ENCODE data around the gene EMILIN1. TPM values are rescaled to one million over a fixed set of nuclear protein-coding genes. Genes with fewer than 3 reads are reported as not detected.

EMILIN1 gene
- total RNA-seq, 2 donors from 2014 or later, result 1.9 to 2.1 TPM

- Histone ChIP-seq H3K36me3 (ENCODE audit: control insufficient read depth, insufficient read depth, low read length) (no peaks in the 10 kb centered on the region), H3K27ac (ENCODE audit: low read depth, low read length) (no peak overlapping the region), H3K9me3 (ENCODE audit: control insufficient read depth, low read length) (no peaks in the 10 kb centered on the region), H3K4me3 (ENCODE audit: low read length) (no peak overlapping the region), H3K9ac (ENCODE audit: extremely low read depth, low read length, poor library complexity, severe bottlenecking) (no peak overlapping the region), H3K27me3 (ENCODE audit: control insufficient read depth, insufficient read depth, low read length, poor library complexity, severe bottlenecking) (peaks cover 78% of the 10 kb centered on the region), H3K4me1 (ENCODE audit: control insufficient read depth, insufficient read depth, low read length) (no peaks in the 10 kb centered on the region)
- no peak for DNase-seq
- TF ChIP-seq CTCF (conservative IDR thresholded peaks at IDR 0.05), result no peak
- Mint-ChIP-seq H3K27me3 (ENCODE audit: insufficient read depth) (peaks cover 82% of the 10 kb centered on the region), H3K9me3 (peaks cover 3% of the 10 kb centered on the region), H3K27ac (no peak overlapping the region), H3K36me3 (ENCODE audit: low read depth) (no peaks in the 10 kb centered on the region), H3K4me3 (no peak overlapping the region), H3K4me1 (peaks cover 13% of the 10 kb centered on the region)
- 79 to 81% methylated on average over 2 of the region's 2 CpGs for WGBS, 2 experiments (ENCODE audit: insufficient coverage in 1 of 2, insufficient read length in 1 of 2)
Measured at GRCh38 chr2:27121906-27122305, 43.5 kb downstream of the EMILIN1 start.

- no peaks in the 10 kb centered on the region for H3K36me3 ChIP-seq (ENCODE audit: control insufficient read depth, insufficient read depth, low read length)
- 86 to 90% methylated on average over 7 of the region's 7 CpGs for WGBS, 2 experiments (ENCODE audit: insufficient coverage in 1 of 2, insufficient read length in 1 of 2)
- Mint-ChIP-seq H3K9me3 (peaks cover 3% of the 10 kb centered on the region), H3K27me3 (ENCODE audit: insufficient read depth) (peaks cover 73% of the 10 kb centered on the region), H3K27ac (no peak overlapping the region), H3K4me1 (peaks cover 13% of the 10 kb centered on the region), H3K36me3 (ENCODE audit: low read depth) (no peaks in the 10 kb centered on the region), H3K4me3 (peak overlapping the region; percentile 66)
- H3K4me1 ChIP-seq (ENCODE audit: control insufficient read depth, insufficient read depth, low read length), result no peaks in the 10 kb centered on the region
- TF ChIP-seq CTCF (conservative IDR thresholded peaks at IDR 0.05), result no peak
- H3K27ac ChIP-seq (ENCODE audit: low read depth, low read length), result no peak overlapping the region
- H3K4me3 ChIP-seq (ENCODE audit: low read length), result no peak overlapping the region
- H3K9ac ChIP-seq (ENCODE audit: extremely low read depth, low read length, poor library complexity, severe bottlenecking), result no peak overlapping the region
- H3K27me3 ChIP-seq (ENCODE audit: control insufficient read depth, insufficient read depth, low read length, poor library complexity, severe bottlenecking), result peaks cover 69% of the 10 kb centered on the region
- no peaks in the 10 kb centered on the region for H3K9me3 ChIP-seq (ENCODE audit: control insufficient read depth, low read length)
- no peak for DNase-seq
Measured at GRCh38 chr2:27122791-27123190, 44.4 kb downstream of the EMILIN1 start.

- Mint-ChIP-seq H3K9me3 (peaks cover 3% of the 10 kb centered on the region), H3K27ac (no peak within 1 kb of the TSS), H3K4me1 (peaks cover 9% of the 10 kb centered on the region), H3K4me3 (peak within 1 kb of the TSS; percentile 66), H3K36me3 (ENCODE audit: low read depth) (no peaks in the 10 kb centered on the region), H3K27me3 (ENCODE audit: insufficient read depth) (peaks cover 66% of the 10 kb centered on the region)
- Histone ChIP-seq H3K36me3 (ENCODE audit: control insufficient read depth, insufficient read depth, low read length) (no peaks in the 10 kb centered on the region), H3K27ac (ENCODE audit: low read depth, low read length) (no peak within 1 kb of the TSS), H3K9ac (ENCODE audit: extremely low read depth, low read length, poor library complexity, severe bottlenecking) (no peak within 1 kb of the TSS), H3K9me3 (ENCODE audit: control insufficient read depth, low read length) (no peaks in the 10 kb centered on the region), H3K4me3 (ENCODE audit: low read length) (peak within 1 kb of the TSS; percentile 74), H3K4me1 (ENCODE audit: control insufficient read depth, insufficient read depth, low read length) (no peaks in the 10 kb centered on the region), H3K27me3 (ENCODE audit: control insufficient read depth, insufficient read depth, low read length, poor library complexity, severe bottlenecking) (peaks cover 62% of the 10 kb centered on the region)
- peak; percentile 86 for DNase-seq
- 11 to 15% methylated on average over 29 to 47 of the region's 47 CpGs for WGBS, 2 experiments (ENCODE audit: insufficient coverage in 1 of 2, insufficient read length in 1 of 2)
- no peak for TF ChIP-seq CTCF (conservative IDR thresholded peaks at IDR 0.05)
Measured at GRCh38 chr2:27123302-27124150, 45.1 kb downstream of the EMILIN1 start, which contains the start of gene ABHD1. TSS of gene ABHD1 (plus strand) at chr2:27123815. CDS start at chr2:27123949, 134 bp downstream.

All from endodermal cell (in vitro differentiated cells).